VCaP (cell line): ENCODE data around the gene RPGRIP1.
"Not testable (repeated sequence)": the region's sequence is repeated elsewhere in the genome, so short reads cannot be mapped to it uniquely, and the experiment has no call there.

Source experiments
- H3K27ac ChIP-seq: fragments of 450-650 bp; 2 replicates; pipeline ENCODE4 v1.5.1; 2017
- TF ChIP-seq, protein P1 (sequence below): fragments of 450-650 bp; conservative IDR thresholded peaks from 2 replicates; pipeline ENCODE4 v1.5.1; 2017; ENCODE audit warnings: mild to moderate bottlenecking, moderate library complexity

Gene RPGRIP1

DNA sequence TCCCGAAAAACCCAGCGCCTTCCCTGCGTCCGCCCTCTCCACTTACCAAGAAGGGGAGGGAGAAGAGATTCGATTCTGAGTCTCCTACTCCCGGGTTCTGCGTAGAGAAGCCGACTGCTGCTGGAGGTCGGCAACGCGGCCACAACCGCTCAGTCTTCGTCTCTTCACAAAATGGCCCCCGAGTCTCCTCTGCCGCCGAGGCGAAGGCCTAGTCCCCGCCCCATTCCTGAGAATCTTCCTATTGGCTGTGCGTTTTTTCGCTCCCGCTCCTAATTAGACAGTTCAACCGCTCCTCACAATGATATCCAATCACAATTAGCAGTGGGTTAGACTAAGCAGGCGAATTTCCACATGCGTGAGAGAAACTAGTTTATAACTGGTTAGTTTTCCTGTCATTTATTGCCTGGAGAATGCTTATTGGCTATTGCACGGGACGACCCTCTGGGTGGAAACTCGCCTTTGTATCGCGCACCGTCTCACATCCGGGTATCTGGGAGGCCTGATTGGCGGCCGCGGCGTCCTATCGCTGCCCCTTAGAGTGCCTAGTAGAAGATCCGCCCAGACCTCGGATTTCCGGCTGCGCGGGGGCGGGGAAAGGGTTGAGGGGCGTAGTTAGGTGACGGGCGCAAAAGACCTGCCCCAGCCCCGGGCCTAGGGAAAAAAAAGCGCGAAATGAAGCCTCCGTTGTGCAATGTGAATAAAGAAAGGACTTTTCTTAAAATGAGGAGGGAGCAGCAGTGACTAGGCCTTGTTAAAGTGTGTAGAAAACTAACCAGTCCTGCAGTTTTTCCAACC lies 10.4 kb upstream of the RPGRIP1 start, which contains the start of gene HNRNPC:
Gene HNRNPC (minus strand): TSS at position 191 of the 795 bp plus-strand sequence. CDS start 35,249 bp downstream, outside the sequence.
- peak within 1 kb of the TSS; percentile 89 for H3K27ac ChIP-seq
- TF ChIP-seq, protein P1, sequence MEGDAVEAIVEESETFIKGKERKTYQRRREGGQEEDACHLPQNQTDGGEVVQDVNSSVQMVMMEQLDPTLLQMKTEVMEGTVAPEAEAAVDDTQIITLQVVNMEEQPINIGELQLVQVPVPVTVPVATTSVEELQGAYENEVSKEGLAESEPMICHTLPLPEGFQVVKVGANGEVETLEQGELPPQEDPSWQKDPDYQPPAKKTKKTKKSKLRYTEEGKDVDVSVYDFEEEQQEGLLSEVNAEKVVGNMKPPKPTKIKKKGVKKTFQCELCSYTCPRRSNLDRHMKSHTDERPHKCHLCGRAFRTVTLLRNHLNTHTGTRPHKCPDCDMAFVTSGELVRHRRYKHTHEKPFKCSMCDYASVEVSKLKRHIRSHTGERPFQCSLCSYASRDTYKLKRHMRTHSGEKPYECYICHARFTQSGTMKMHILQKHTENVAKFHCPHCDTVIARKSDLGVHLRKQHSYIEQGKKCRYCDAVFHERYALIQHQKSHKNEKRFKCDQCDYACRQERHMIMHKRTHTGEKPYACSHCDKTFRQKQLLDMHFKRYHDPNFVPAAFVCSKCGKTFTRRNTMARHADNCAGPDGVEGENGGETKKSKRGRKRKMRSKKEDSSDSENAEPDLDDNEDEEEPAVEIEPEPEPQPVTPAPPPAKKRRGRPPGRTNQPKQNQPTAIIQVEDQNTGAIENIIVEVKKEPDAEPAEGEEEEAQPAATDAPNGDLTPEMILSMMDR, result no peak

DNA sequence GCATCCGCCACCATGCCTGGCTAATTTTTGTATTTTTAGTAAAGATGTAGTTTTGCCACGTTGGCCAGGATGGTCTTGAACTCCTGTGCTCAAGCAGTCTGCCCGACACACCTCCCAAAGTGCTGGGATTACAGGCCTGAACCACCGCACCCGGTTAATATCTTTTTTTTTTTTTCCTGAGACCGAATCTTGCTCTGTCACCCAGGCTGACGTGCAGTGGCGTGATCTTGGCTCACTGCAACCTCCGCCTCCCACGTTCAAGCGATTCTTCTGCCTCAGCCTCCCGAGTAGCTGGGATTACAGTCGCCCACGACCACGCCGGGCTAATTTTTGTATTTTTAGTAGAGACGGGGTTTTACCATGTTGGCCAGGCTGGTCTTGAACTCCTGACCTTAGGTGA lies 7.2 kb upstream of the RPGRIP1 start:
- H3K27ac ChIP-seq, result not testable (repeated sequence)

DNA sequence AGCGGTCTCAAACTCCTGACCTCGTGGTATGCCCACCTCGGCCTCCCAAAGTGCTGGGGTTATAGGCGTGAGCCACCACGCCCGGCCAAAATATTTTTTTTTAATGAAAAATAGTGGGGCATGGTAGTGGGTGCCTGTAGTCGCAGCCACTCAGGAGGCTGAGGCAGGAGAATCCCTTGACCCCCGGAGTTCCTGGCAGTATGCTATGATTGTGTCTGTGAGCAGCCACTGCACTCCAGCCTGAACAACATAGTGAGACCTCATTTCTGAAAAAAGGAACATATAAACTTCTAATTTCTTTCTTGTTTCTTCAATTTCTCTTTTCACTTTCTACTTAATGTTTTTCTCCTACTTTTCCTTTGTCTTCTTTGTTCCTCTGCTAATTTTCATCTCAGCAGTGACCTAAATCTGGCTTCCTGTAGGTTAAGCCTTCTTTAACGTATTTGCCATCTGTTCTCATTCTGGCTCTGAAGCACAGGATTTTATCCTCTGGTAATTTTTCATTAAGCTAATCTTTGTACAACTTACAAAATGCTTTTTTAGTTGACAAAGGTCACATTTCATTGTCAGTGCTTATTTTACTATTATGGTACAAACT lies 4.5 kb upstream of the RPGRIP1 start:
- no peak overlapping the region for H3K27ac ChIP-seq
- TF ChIP-seq, protein P1, result no peak

- TF ChIP-seq, protein P1, result no peak
- no peak overlapping the region for H3K27ac ChIP-seq
These were observed 1.3 kb upstream of the RPGRIP1 start for GRCh38 chr14:21278632-21279031.

DNA sequence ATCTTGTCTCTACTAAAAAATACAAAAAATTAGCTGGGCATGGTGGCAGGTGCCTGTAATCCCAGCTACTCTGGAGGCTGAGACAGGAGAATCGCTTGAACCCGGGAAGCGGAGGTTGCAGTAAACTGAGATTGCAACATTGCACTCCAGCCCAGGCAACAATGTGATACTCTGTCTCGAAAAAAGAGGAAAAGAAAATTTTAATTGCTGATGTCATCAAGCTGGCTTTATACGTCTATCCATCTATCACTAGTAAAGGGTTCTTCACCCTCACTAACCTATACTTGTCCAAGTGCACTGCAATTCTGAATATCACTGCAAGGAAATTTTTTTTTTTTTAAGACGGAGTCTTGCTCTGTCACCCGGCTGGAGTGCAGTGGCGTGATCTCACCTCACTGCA lies 2.0 kb downstream of the RPGRIP1 start:
- not testable (repeated sequence) for H3K27ac ChIP-seq

- H3K27ac ChIP-seq, result not testable (repeated sequence)
These were observed 6.6 kb downstream of the RPGRIP1 start for GRCh38 chr14:21286516-21286915.

GRCh38 chr14:21287168-21287567 lies 7.3 kb downstream of the RPGRIP1 start:
- TF ChIP-seq, protein P1, result no peak
- H3K27ac ChIP-seq, result no peak overlapping the region

GRCh38 chr14:21294026-21294425 lies 14.1 kb downstream of the RPGRIP1 start:
- H3K27ac ChIP-seq, result not testable (repeated sequence)

GRCh38 chr14:21298358-21298757 lies 18.5 kb downstream of the RPGRIP1 start:
- TF ChIP-seq, protein P1, result no peak
- H3K27ac ChIP-seq, result no peak overlapping the region
